Panc1 (cell line): ENCODE results near the gene DISP1.

ENCODE experiments used
- POLR2AphosphoS5 ChIP-seq: IDR thresholded peaks from 2 replicates; pipeline ENCODE4 v1.6.1; 2012; ENCODE audit warnings: mild to moderate bottlenecking, low read depth, low read length, moderate library complexity
- REST ChIP-seq, 2 experiments: IDR thresholded peaks; 2 replicates each; pipeline ENCODE4 v1.6.1; 2011 to 2012; ENCODE audit warnings: low read depth in 2 of 2, control low read depth in 1 of 2, low read length in 1 of 2, mild to moderate bottlenecking in 1 of 2, moderate library complexity in 1 of 2; ENCODE audit not compliant: insufficient read depth in 1 of 2
- SIN3A ChIP-seq: IDR thresholded peaks from 2 replicates; pipeline ENCODE4 v1.6.1; 2012; ENCODE audit warnings: low read depth, mild to moderate bottlenecking, low read length, moderate library complexity, borderline replicate concordance; ENCODE audit not compliant: insufficient read depth
- TCF7L2 ChIP-seq: IDR thresholded peaks from 2 replicates; pipeline ENCODE4 v1.6.1; 2011; ENCODE audit warnings: mild to moderate bottlenecking, low read depth, low read length, inconsistent platforms
- TF ChIP-seq, protein P1 (sequence below): fragments of 450-650 bp; IDR thresholded peaks from 2 replicates; pipeline ENCODE4 v1.5.1; 2017; ENCODE audit warnings: mild to moderate bottlenecking

DNA sequence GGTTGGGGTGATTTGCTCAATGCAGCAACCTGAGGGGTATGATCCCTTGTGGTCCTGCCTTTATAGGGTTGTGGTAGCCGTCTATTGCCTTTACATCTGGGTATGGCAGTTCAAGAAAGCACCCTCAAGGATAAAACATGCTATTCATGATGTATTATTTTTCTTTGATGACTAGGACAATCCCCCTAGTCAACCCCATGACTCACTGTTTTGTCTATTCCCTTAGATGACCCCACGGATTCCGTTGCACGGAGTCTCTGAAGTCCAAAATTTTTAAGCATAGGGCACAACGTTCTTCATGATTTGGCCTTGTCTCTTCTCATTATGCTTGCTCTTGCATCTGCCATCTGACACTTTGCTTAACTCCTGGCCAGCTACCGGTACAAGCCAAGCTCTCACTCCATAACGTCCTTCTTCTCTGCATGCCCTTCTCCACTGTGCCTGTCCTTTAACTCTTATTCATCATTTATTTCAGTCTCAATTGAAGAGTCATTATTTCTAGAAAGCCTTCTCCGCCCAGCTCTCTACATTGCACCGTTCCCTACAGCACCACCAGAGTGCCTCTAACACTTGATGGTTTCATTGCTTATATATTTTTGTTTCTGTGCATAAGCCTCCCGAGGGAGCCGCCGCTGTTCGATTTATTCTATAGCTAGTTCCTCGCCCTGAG lies 838 bp upstream of the DISP1 start:
- TF ChIP-seq, protein P1, sequence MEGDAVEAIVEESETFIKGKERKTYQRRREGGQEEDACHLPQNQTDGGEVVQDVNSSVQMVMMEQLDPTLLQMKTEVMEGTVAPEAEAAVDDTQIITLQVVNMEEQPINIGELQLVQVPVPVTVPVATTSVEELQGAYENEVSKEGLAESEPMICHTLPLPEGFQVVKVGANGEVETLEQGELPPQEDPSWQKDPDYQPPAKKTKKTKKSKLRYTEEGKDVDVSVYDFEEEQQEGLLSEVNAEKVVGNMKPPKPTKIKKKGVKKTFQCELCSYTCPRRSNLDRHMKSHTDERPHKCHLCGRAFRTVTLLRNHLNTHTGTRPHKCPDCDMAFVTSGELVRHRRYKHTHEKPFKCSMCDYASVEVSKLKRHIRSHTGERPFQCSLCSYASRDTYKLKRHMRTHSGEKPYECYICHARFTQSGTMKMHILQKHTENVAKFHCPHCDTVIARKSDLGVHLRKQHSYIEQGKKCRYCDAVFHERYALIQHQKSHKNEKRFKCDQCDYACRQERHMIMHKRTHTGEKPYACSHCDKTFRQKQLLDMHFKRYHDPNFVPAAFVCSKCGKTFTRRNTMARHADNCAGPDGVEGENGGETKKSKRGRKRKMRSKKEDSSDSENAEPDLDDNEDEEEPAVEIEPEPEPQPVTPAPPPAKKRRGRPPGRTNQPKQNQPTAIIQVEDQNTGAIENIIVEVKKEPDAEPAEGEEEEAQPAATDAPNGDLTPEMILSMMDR: no peak
- no peak for TF ChIP-seq POLR2AphosphoS5
- no peak for TF ChIP-seq TCF7L2
- no peak for TF ChIP-seq REST (IDR thresholded peaks at IDR 0.05; ENCODE audit: insufficient read depth in 1 of 2, low read depth in 2 of 2, low read length in 1 of 2)
- TF ChIP-seq SIN3A: no peak
